HG03432 (cell line): ENCODE results near the gene ERC2.
"Not testable (repeated sequence)": the region's sequence is repeated elsewhere in the genome, so short reads cannot be mapped to it uniquely, and the experiment has no call there.

Source experiments
- ATAC-seq: cut with Tn5 transposase; IDR thresholded peaks from one replicate; pipeline ENCODE4 v1.9.1; 2021; ENCODE audit warnings: mild to moderate bottlenecking, moderate library complexity; ENCODE audit not compliant: unreplicated experiment

Gene ERC2

GRCh38 chr3:56318891-56319290 lies 149.4 kb downstream of the ERC2 start:
- no peak for ATAC-seq

- no peak for ATAC-seq
Measured at GRCh38 chr3:56316944-56317343, 151.3 kb downstream of the ERC2 start.

GRCh38 chr3:56314842-56315241 lies 153.4 kb downstream of the ERC2 start:
- no peak for ATAC-seq

- ATAC-seq, result no peak
Measured at GRCh38 chr3:56309465-56309864, 158.8 kb downstream of the ERC2 start.

GRCh38 chr3:56308471-56308870 lies 159.8 kb downstream of the ERC2 start:
- ATAC-seq, result no peak

GRCh38 chr3:56304069-56304468 lies 164.2 kb downstream of the ERC2 start:
- ATAC-seq, result no peak

GRCh38 chr3:56303487-56303886 lies 164.8 kb downstream of the ERC2 start:
- peak; percentile 84 for ATAC-seq

GRCh38 chr3:56302417-56302816 lies 165.8 kb downstream of the ERC2 start:
- ATAC-seq, result no peak

- ATAC-seq, result no peak
Measured at GRCh38 chr3:56297281-56297840, 170.9 kb downstream of the ERC2 start.

- ATAC-seq, result no peak
Measured at GRCh38 chr3:56296361-56296760, 171.9 kb downstream of the ERC2 start.

- ATAC-seq, result no peak
Measured at GRCh38 chr3:56295161-56295560, 173.1 kb downstream of the ERC2 start.

GRCh38 chr3:56294286-56294685 lies 174.0 kb downstream of the ERC2 start:
- no peak for ATAC-seq

- peak; percentile 75 for ATAC-seq
Measured at GRCh38 chr3:56291953-56292352, 176.3 kb downstream of the ERC2 start.

GRCh38 chr3:56291244-56291680 lies 177.0 kb downstream of the ERC2 start:
- ATAC-seq, result peak; percentile 54

GRCh38 chr3:56290374-56290773 lies 177.9 kb downstream of the ERC2 start:
- no peak for ATAC-seq

- ATAC-seq, result no peak
Measured at GRCh38 chr3:56288258-56288657, 180.0 kb downstream of the ERC2 start.

GRCh38 chr3:56282341-56282740 lies 185.9 kb downstream of the ERC2 start:
- ATAC-seq, result no peak

GRCh38 chr3:56277236-56277635 lies 191.0 kb downstream of the ERC2 start:
- ATAC-seq, result no peak

GRCh38 chr3:56275120-56275519 lies 193.1 kb downstream of the ERC2 start:
- no peak for ATAC-seq

- no peak for ATAC-seq
Measured at GRCh38 chr3:56269755-56270535, 198.3 kb downstream of the ERC2 start.

GRCh38 chr3:56268616-56269383 lies 199.5 kb downstream of the ERC2 start:
- ATAC-seq, result no peak

- ATAC-seq, result not testable (repeated sequence)
Measured at GRCh38 chr3:56261852-56262251, 206.4 kb downstream of the ERC2 start.
